HepG2 (cell line): ENCODE measurements around the gene ALB. TPM values are rescaled to one million over a fixed set of nuclear protein-coding genes. Genes with fewer than 3 reads are reported as not detected.
"Not testable (repeated sequence)": the region's sequence is repeated elsewhere in the genome, so short reads cannot be mapped to it uniquely, and the experiment has no call there.

Experiments used
- ATAC-seq: fragments of 200-7000 bp; cut with Tn5 transposase; 3 replicates; pipeline ENCODE4 v1.9.1; 2020; ENCODE audit warnings: mild to moderate bottlenecking, moderate library complexity
- BruUV-seq: library from RNA; stranded (reverse); fragments of 400-500 nt; replicated peaks from 2 replicates; lab custom pipeline; 2021; lab: Mats Ljungman, UMichigan
- CTCF ChIA-PET: fragments of 300-600 bp; formaldehyde crosslinking; extraction: SDS; loops from one replicate; lab custom pipeline; 2021; ENCODE audit warnings: low total read pairs, inconsistent platforms, low intra/inter-chr PET ratio; lab: Yijun Ruan, JAX
- POLR2A ChIA-PET: fragments of 350-600 bp; sonication (Branson Sonifier 250); formaldehyde crosslinking; loops from one replicate; lab custom pipeline; 2020; ENCODE audit warnings: antibody characterized with exemption, inconsistent platforms; lab: Yijun Ruan, JAX
- DNase-seq: peaks from one replicate; pipeline ENCODE4 v3.0.0-alpha.2; 2015; ENCODE audit warnings: low spot score
- FAIRE-seq: peaks from 3 replicates; lab custom pipeline; 2011; peaks lifted over from hg19 to GRCh38; lab: Jason Lieb, UNC
- H2AFZ ChIP-seq: one replicate; pipeline ENCODE4 v1.6.1; 2011; ENCODE audit warnings: low read length, inconsistent platforms
- H3K27ac ChIP-seq: fragments of 300-600 bp; 3 replicates; pipeline ENCODE4 v1.8.0; 2011; ENCODE audit warnings: mixed run types, mild to moderate bottlenecking, mixed read lengths, low read length, inconsistent platforms; ENCODE audit not compliant: insufficient read depth; ENCODE audit errors: extremely low read length
- H3K27me3 ChIP-seq, 2 experiments: fragments of 200-600 bp in 1 of 2; 2 replicates in 1 of 2; 3 replicates in 1 of 2; pipeline versions ENCODE4 v1.6.0 to v1.8.0; 2011; ENCODE audit warnings: low read length in 2 of 2, mild to moderate bottlenecking in 2 of 2, moderate library complexity in 2 of 2, inconsistent platforms in 1 of 2; ENCODE audit not compliant: insufficient read depth in 2 of 2, control insufficient read depth in 1 of 2
- H3K36me3 ChIP-seq, 2 experiments: fragments of 200-600 bp in 1 of 2; replicated peaks in 1 of 2; 2 replicates in 1 of 2; 3 replicates in 1 of 2; pipeline versions ENCODE4 v1.5.1 to v1.8.0; 2011; ENCODE audit warnings: low read length in 2 of 2, inconsistent platforms in 1 of 2; ENCODE audit not compliant: insufficient read depth in 2 of 2, control insufficient read depth in 1 of 2
- H3K4me1 ChIP-seq: 2 replicates; pipeline ENCODE4 v1.5.1; 2012; ENCODE audit warnings: low read length, inconsistent platforms; ENCODE audit not compliant: insufficient read depth
- H3K4me2 ChIP-seq: 2 replicates; pipeline ENCODE4 v1.6.0; 2011; ENCODE audit warnings: low read depth, low read length, inconsistent platforms
- H3K4me3 ChIP-seq, 3 experiments: fragments of 200-600 bp in 1 of 3; sonication (generic), shearing (Covaris generic) in 1 of 3; replicated peaks in 1 of 3; 2 replicates each; pipeline ENCODE4 v1.5.1; 2011 to 2016; ENCODE audit warnings: low read length in 3 of 3, inconsistent platforms in 2 of 3, low read depth in 2 of 3, mild to moderate bottlenecking in 2 of 3, control low read depth in 1 of 3, mixed read lengths in 1 of 3; ENCODE audit not compliant: insufficient read depth in 1 of 3
- H3K79me2 ChIP-seq: one replicate; pipeline ENCODE4 v1.6.1; 2011; ENCODE audit warnings: low read length, inconsistent platforms; ENCODE audit not compliant: insufficient read depth
- H3K9ac ChIP-seq: 2 replicates; pipeline ENCODE4 v1.6.0; 2011; ENCODE audit warnings: mild to moderate bottlenecking, low read depth, low read length, inconsistent platforms; ENCODE audit not compliant: insufficient read depth
- H3K9me3 ChIP-seq: 2 replicates; pipeline ENCODE4 v1.5.1; 2012; ENCODE audit warnings: mild to moderate bottlenecking, low read length
- H4K20me1 ChIP-seq: 2 replicates; pipeline ENCODE4 v1.6.0; 2011; ENCODE audit warnings: inconsistent platforms, mild to moderate bottlenecking, low read length, moderate library complexity; ENCODE audit not compliant: insufficient read depth
- ZNF598 ChIP-seq: sonication (generic); formaldehyde crosslinking; IDR thresholded peaks from 2 replicates; pipeline ENCODE4 v1.5.1; 2020; ENCODE audit warnings: mild to moderate bottlenecking, missing genetic modification reagents, borderline replicate concordance
- ZNF609 ChIP-seq: sonication (generic); formaldehyde crosslinking; IDR thresholded peaks from 2 replicates; pipeline ENCODE4 v1.4.0; 2020; ENCODE audit warnings: mild to moderate bottlenecking, missing genetic modification reagents, borderline replicate concordance
- ZNF761 ChIP-seq: sonication (generic); formaldehyde crosslinking; conservative IDR thresholded peaks from 2 replicates; pipeline ENCODE4 v1.4.0; 2020; ENCODE audit warnings: mild to moderate bottlenecking, missing genetic modification reagents
- WGBS: methylation state at CpG from one replicate; pipeline ENCODE4 v1.1.6; 2017; ENCODE audit warnings: low lambda C conversion rate; 5-methylcytosine and 5-hydroxymethylcytosine counted together
- in situ Hi-C: cut with HindIII; loops from 2 replicates; pipeline ENCODE4 v1.10.0; 2017; ENCODE audit warnings: low pct_unique_long_range_greater_than_20kb; ENCODE audit not compliant: extremely low pct_ligation_motif_present
- intact Hi-C: fragments of 100-400 bp; cut with micrococcal nuclease; formaldehyde crosslinking; loops from one replicate; pipeline ENCODE4 v1.10.0; 2022; ENCODE audit not compliant: unreplicated experiment
- polyA plus RNA-seq, 8 experiments: library from polyadenylated mRNA; depleted of rRNA in 3 of 8; stranded (reverse) in 7 of 8; unstranded in 1 of 8; fragments of >200 nt; fragmentation: Illumina TruSeq in 4 of 8; extraction: Trizol in 4 of 8; gene quantifications; 2 replicates each; pipeline versions ENCODE4 v1.2.1 to v1.2.3, GENCODE V29; 2011 to 2016; ENCODE audit warnings: low read depth in 4 of 8, missing spikeins in 1 of 8, mixed read lengths in 1 of 8; ENCODE audit not compliant: insufficient read depth in 1 of 8
- total RNA-seq, 5 experiments: library from RNA; depleted of rRNA; stranded (reverse); fragments of >200 nt; fragmentation: Illumina TruSeq; extraction: Trizol; gene quantifications; 2 replicates each; pipeline ENCODE4 v1.2.3, GENCODE V29; 2016; ENCODE audit warnings: low read depth in 1 of 5

ALB gene
- total and polyA plus RNA-seq, 2 of the 13 experiments (the other 11 are each of a cell fraction or from before 2014, with no cell fraction given) = 22,259 to 22,625 TPM

GRCh38 chr4:73404042-73404441, at the start of gene ALB (continued):
- TF ChIP-seq ZNF609 (CRISPR knock-in tag) (peak; percentile 78), ZNF598 (no peak)

GRCh38 chr4:73357174-73357573, 46.9 kb upstream of the ALB start:
- ATAC-seq, POLR2A ChIA-PET, CTCF ChIA-PET, H3K9ac ChIP-seq, H3K27me3 ChIP-seq, H3K4me2 ChIP-seq, in situ Hi-C loops, H3K36me3 ChIP-seq, BruUV-seq, H3K79me2 ChIP-seq, H3K27ac ChIP-seq, DNase-seq, FAIRE-seq, H4K20me1 ChIP-seq: not testable (repeated sequence)
- WGBS = 92% methylated on average over 1 of the region's 1 CpG
- H3K4me1 ChIP-seq = peaks cover 20% of the 10 kb centered on the region
- TF ChIP-seq ZNF761 (CRISPR knock-in tag) = peak; percentile 94
- TF ChIP-seq, all 625 proteins: peak for 1; not testable (repeated sequence) for 624
- H2AFZ ChIP-seq, intact Hi-C loops, H3K4me3 ChIP-seq: not testable (repeated sequence)
- peaks cover 13% of the 10 kb centered on the region; the same call in 1 of the 2 replicates for H3K9me3 ChIP-seq
